Neural progenitor cell (in vitro differentiated cells): ENCODE data around the gene SHPK. TPM values are rescaled to one million over a fixed set of nuclear protein-coding genes. Genes with fewer than 3 reads are reported as not detected.

Experiments
- DNase-seq: peaks from one replicate; pipeline ENCODE4 v3.0.0-alpha.2; 2016; ENCODE audit warnings: low spot score
- H2AFZ ChIP-seq: fragments of 200-600 bp; sonication (generic); replicated peaks from 2 replicates; pipeline ENCODE4 v1.6.1; 2016; ENCODE audit warnings: antibody characterized with exemption
- H3F3A ChIP-seq: fragments of 200-600 bp; sonication (generic); 2 replicates; pipeline ENCODE4 v1.6.1; 2016; ENCODE audit warnings: antibody characterized with exemption, low read depth
- H3K27ac ChIP-seq: fragments of 200-600 bp; sonication (generic); 2 replicates; pipeline ENCODE4 v1.5.1; 2016; ENCODE audit warnings: mild to moderate bottlenecking
- H3K27me3 ChIP-seq: fragments of 200-600 bp; sonication (generic); 2 replicates; pipeline ENCODE4 v1.6.1; 2016; ENCODE audit warnings: mild to moderate bottlenecking, moderate library complexity
- H3K36me3 ChIP-seq: fragments of 200-600 bp; sonication (generic); 2 replicates; pipeline ENCODE4 v1.5.1; 2016
- H3K4me1 ChIP-seq: fragments of 200-600 bp; sonication (generic); 2 replicates; pipeline ENCODE4 v1.6.1; 2016; ENCODE audit warnings: mixed run types
- H3K4me2 ChIP-seq: fragments of 200-600 bp; sonication (generic); 2 replicates; pipeline ENCODE4 v1.6.1; 2016
- H3K4me3 ChIP-seq: fragments of 200-600 bp; sonication (generic); 2 replicates; pipeline ENCODE4 v1.5.1; 2016
- H3K79me2 ChIP-seq: fragments of 200-600 bp; sonication (generic); 2 replicates; pipeline ENCODE4 v1.6.1; 2016; ENCODE audit warnings: low read depth
- H3K9ac ChIP-seq: fragments of 200-600 bp; sonication (generic); 2 replicates; pipeline ENCODE4 v1.6.1; 2016
- H3K9me3 ChIP-seq: fragments of 200-600 bp; sonication (generic); 2 replicates; pipeline ENCODE4 v1.5.1; 2016; ENCODE audit warnings: low read depth
- H4K20me1 ChIP-seq: fragments of 200-600 bp; sonication (generic); 2 replicates; pipeline ENCODE4 v1.6.1; 2016; ENCODE audit warnings: low read depth
- H3K27ac Mint-ChIP-seq: 3 replicates; pipeline ENCODE4 v1.8.0; 2021; ENCODE audit warnings: mixed read lengths
- H3K27me3 Mint-ChIP-seq: 2 replicates; pipeline ENCODE4 v1.8.0; 2022; ENCODE audit warnings: low read depth, mild to moderate bottlenecking, inconsistent platforms, moderate library complexity, mixed read lengths; ENCODE audit not compliant: insufficient read depth
- H3K36me3 Mint-ChIP-seq: 3 replicates; pipeline ENCODE4 v1.8.0; 2021; ENCODE audit warnings: mixed read lengths
- H3K4me1 Mint-ChIP-seq: 3 replicates; pipeline ENCODE4 v1.8.0; 2021; ENCODE audit warnings: mixed read lengths
- H3K4me3 Mint-ChIP-seq: 3 replicates; pipeline ENCODE4 v1.8.0; 2021; ENCODE audit warnings: mild to moderate bottlenecking, moderate library complexity, mixed read lengths
- H3K9me3 Mint-ChIP-seq: 3 replicates; pipeline ENCODE4 v1.8.0; 2020; ENCODE audit warnings: mixed read lengths
- EZH2 ChIP-seq: fragments of 200-600 bp; sonication (generic); IDR thresholded peaks from 2 replicates; pipeline ENCODE4 v1.6.1; 2017; ENCODE audit warnings: antibody characterized with exemption, mild to moderate bottlenecking, moderate library complexity
- EZH2phosphoT487 ChIP-seq: fragments of 200-600 bp; sonication (generic); IDR thresholded peaks from 2 replicates; pipeline ENCODE4 v1.6.1; 2017; ENCODE audit warnings: antibody characterized with exemption
- total RNA-seq: library from RNA; depleted of rRNA; stranded (reverse); fragments of >200 nt; gene quantifications from 2 replicates; pipeline ENCODE4 v1.2.3, GENCODE V29; 2015; ENCODE audit warnings: low replicate concordance
- TF ChIP-seq, protein P1 (sequence below): fragments of 200-600 bp; sonication (generic); IDR thresholded peaks from 2 replicates; pipeline ENCODE4 v1.5.1; 2017; ENCODE audit warnings: antibody characterized with exemption, mild to moderate bottlenecking

SHPK gene
- total RNA-seq, 1 donor from 2014 or later: 23.4 TPM

DNA sequence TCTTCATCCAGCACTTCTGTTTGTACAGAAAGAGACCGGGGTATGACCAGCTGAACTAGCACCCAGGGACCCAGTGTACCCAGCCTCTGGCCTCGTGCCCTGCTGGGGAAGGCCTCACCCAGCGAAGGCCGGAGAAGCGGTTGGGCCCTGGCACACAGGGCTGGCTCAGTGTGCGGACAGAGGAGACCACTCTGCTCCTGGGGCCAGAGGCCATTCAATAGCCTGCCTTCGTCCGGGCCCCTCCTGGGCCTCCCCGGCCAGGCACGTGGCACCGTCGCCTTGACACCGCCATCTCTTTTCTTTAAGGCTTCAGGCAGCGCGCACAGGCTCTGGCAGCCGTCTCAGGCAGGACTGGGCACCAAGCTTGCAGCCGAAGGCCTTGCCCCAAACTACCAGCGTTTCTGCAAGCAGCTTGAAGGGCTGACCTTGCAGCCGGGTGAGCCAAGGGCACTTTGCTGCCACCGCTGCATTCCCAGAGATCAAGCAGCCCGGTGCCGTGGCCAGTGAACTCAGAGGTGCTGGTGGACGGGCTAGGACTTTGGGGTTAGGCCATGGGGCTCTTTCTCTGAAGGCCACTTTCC lies 24.4 kb upstream of the SHPK start:
- H3K4me2 ChIP-seq: no peak overlapping the region
- no peak overlapping the region for H3K27ac ChIP-seq
- H3F3A ChIP-seq: no peaks in the 10 kb centered on the region
- Mint-ChIP-seq H3K36me3 (peaks cover 8% of the 10 kb centered on the region), H3K4me3 (no peak overlapping the region), H3K27me3 (peaks cover 6% of the 10 kb centered on the region), H3K9me3 (no peaks in the 10 kb centered on the region), H3K27ac (no peak overlapping the region), H3K4me1 (peaks cover 12% of the 10 kb centered on the region)
- no peak overlapping the region for H2AFZ ChIP-seq
- no peak overlapping the region for H3K9ac ChIP-seq
- no peak overlapping the region for H3K4me3 ChIP-seq
- TF ChIP-seq EZH2phosphoT487 (no peak), EZH2 (no peak)
- TF ChIP-seq, protein P1, sequence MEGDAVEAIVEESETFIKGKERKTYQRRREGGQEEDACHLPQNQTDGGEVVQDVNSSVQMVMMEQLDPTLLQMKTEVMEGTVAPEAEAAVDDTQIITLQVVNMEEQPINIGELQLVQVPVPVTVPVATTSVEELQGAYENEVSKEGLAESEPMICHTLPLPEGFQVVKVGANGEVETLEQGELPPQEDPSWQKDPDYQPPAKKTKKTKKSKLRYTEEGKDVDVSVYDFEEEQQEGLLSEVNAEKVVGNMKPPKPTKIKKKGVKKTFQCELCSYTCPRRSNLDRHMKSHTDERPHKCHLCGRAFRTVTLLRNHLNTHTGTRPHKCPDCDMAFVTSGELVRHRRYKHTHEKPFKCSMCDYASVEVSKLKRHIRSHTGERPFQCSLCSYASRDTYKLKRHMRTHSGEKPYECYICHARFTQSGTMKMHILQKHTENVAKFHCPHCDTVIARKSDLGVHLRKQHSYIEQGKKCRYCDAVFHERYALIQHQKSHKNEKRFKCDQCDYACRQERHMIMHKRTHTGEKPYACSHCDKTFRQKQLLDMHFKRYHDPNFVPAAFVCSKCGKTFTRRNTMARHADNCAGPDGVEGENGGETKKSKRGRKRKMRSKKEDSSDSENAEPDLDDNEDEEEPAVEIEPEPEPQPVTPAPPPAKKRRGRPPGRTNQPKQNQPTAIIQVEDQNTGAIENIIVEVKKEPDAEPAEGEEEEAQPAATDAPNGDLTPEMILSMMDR: no peak
- no peak for DNase-seq
- no peaks in the 10 kb centered on the region for H3K36me3 ChIP-seq
- no peaks in the 10 kb centered on the region for H3K4me1 ChIP-seq
- H3K79me2 ChIP-seq: no peaks in the 10 kb centered on the region
- no peaks in the 10 kb centered on the region for H3K27me3 ChIP-seq
- H4K20me1 ChIP-seq: no peaks in the 10 kb centered on the region
- H3K9me3 ChIP-seq: no peaks in the 10 kb centered on the region

DNA sequence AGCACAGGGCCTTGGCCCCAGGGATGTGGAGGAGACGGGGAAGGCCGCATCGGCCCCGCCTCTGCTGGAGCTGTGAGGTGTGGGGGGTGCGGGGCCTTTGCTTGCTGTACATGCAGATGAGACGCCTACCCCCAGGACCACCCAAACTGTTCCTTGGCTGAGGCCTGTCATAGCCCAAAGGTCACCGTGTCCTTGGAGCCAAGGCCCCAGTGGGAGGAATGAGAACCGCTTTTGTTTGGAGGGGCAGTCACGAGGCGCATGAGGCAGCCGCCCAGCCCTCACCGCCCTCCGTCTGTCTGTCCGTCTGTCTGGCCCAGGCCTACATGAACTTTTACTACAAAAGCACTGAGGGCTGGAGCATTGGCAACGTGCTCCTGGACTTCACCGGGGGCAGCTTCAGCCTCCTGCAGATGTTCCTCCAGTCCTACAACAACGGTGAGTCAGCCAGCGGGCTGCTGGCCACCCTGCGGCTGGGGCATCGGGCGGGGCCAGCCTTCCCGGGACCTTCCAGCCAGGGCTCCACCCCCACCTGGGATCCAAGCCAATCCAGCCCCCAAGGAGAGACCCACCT lies 23.6 kb upstream of the SHPK start:
- H3K79me2 ChIP-seq: no peaks in the 10 kb centered on the region
- no peak overlapping the region for H3K4me3 ChIP-seq
- H3K27me3 Mint-ChIP-seq: peaks cover 6% of the 10 kb centered on the region
- no peak overlapping the region for H3K27ac Mint-ChIP-seq
- H3K36me3 ChIP-seq: no peaks in the 10 kb centered on the region
- no peak for DNase-seq
- no peaks in the 10 kb centered on the region for H3K9me3 ChIP-seq
- H3K4me1 Mint-ChIP-seq: peaks cover 12% of the 10 kb centered on the region
- no peaks in the 10 kb centered on the region for H3K9me3 Mint-ChIP-seq
- H3K36me3 Mint-ChIP-seq: peaks cover 5% of the 10 kb centered on the region
- no peak overlapping the region for H3K4me2 ChIP-seq
- no peak overlapping the region for H2AFZ ChIP-seq
- no peaks in the 10 kb centered on the region for H3F3A ChIP-seq
- TF ChIP-seq EZH2phosphoT487 (no peak), EZH2 (no peak)
- TF ChIP-seq, protein P1: no peak
- H3K4me1 ChIP-seq: no peaks in the 10 kb centered on the region
- no peak overlapping the region for H3K4me3 Mint-ChIP-seq
- no peaks in the 10 kb centered on the region for H3K27me3 ChIP-seq
- H4K20me1 ChIP-seq: no peaks in the 10 kb centered on the region
- no peak overlapping the region for H3K27ac ChIP-seq
- no peak overlapping the region for H3K9ac ChIP-seq

DNA sequence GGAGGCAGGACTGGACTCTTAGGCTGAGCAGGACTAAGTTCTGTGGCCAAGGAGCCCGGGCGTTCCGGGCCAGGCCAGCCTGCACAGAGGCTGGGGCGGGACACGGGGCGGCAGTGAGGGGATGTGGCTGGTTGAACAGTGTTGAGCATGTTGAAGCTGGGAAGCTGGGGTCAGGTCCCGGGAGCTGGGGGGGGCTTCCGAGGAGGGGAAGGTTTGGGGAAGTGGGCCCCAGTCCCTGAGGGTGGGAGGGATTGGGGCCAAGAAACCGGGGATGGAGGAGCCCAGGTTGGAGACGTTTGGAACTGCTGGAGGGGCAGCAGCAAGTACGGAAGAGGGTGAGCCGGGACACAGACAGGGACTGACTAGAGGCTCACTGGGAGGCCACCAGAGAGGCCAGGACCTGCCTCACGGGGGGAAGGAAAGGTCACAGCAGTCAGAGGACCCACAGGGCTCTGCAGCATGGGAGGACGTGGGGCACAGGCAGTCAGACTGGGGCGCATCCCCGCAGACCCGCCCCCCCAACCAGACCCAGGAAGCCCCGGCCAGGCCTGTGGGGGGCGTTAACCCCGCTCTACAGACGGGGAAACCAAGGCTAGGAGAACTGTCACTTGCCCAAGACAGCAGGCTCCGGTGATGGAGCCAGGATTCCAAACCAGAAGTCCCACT lies 22.9 kb upstream of the SHPK start:
- Mint-ChIP-seq H3K27ac (no peak overlapping the region), H3K27me3 (peaks cover 6% of the 10 kb centered on the region), H3K4me3 (no peak overlapping the region), H3K4me1 (peaks cover 12% of the 10 kb centered on the region), H3K9me3 (no peaks in the 10 kb centered on the region), H3K36me3 (peaks cover 5% of the 10 kb centered on the region)
- no peak overlapping the region for H3K4me3 ChIP-seq
- H3K4me2 ChIP-seq: no peak overlapping the region
- H4K20me1 ChIP-seq: no peaks in the 10 kb centered on the region
- no peaks in the 10 kb centered on the region for H3K4me1 ChIP-seq
- no peak overlapping the region for H3K9ac ChIP-seq
- no peaks in the 10 kb centered on the region for H3K79me2 ChIP-seq
- TF ChIP-seq EZH2 (no peak), EZH2phosphoT487 (no peak)
- TF ChIP-seq, protein P1: no peak
- H3K9me3 ChIP-seq: no peaks in the 10 kb centered on the region
- DNase-seq: no peak
- no peak overlapping the region for H3K27ac ChIP-seq
- no peaks in the 10 kb centered on the region for H3F3A ChIP-seq
- no peaks in the 10 kb centered on the region for H3K27me3 ChIP-seq
- H3K36me3 ChIP-seq: no peaks in the 10 kb centered on the region
- H2AFZ ChIP-seq: no peak overlapping the region
